ENCODE data around the gene ZNF787. TPM values are rescaled to one million over a fixed set of nuclear protein-coding genes. Genes with fewer than 3 reads are reported as not detected.

Gene ZNF787
- total and polyA plus RNA-seq, 10 of the 15 experiments (the other 5 are each of a cell fraction or from before 2014, with no cell fraction given), result 0.23 to 39.9 (median 4.1) TPM

GRCh38 chr19:56141417-56141993 lies 20.4 kb upstream of the ZNF787 start:
- Histone ChIP-seq H3K36me3 (ENCODE audit: control insufficient read depth in 2 of 2, insufficient read depth in 2 of 2, low read length in 1 of 2) (peaks cover 0 to 5% of the 10 kb centered on the region in 2 experiments; a peak in 2 of 4 replicates), H3K9ac (ENCODE audit: control insufficient read depth, insufficient read depth, low read length) (peak overlapping the region; percentile 62), H3K4me1 (ENCODE audit: control insufficient read depth, insufficient read depth, low read length) (peaks cover 15% of the 10 kb centered on the region), H3K4me3 (peak overlapping the region; percentile 71), H4K20me1 (ENCODE audit: control insufficient read depth, insufficient read depth) (no peaks in the 10 kb centered on the region), H2AFZ (ENCODE audit: control insufficient read depth, low read depth, low read length) (no peak overlapping the region; the same call in none of the 2 replicates), H3K27ac (ENCODE audit: control insufficient read depth, insufficient read depth) (peak overlapping the region; percentile 55; the same call in 1 of the 2 replicates), H3K9me3 (replicated peaks; ENCODE audit: control insufficient read depth, insufficient read depth, low read length) (no peaks in the 10 kb centered on the region), H3K27me3 (replicated peaks in 1 of 2; ENCODE audit: control insufficient read depth in 2 of 2, insufficient read depth in 2 of 2, low read length in 1 of 2) (no peaks in the 10 kb centered on the region), H3K4me2 (ENCODE audit: control insufficient read depth, insufficient read depth) (peak overlapping the region; percentile 89), H3K79me2 (ENCODE audit: control insufficient read depth, insufficient read depth, low read length) (peaks cover 20% of the 10 kb centered on the region)
- intact Hi-C loops (cut with micrococcal nuclease; ENCODE audit: unreplicated experiment) (loop anchor here (1.0 kb wide), 1 partner anchor 173 kb away; the partner anchor contains the start of gene ZSCAN5A), in situ Hi-C loops (cut with MboI) (loop anchor here (25.0 kb wide), 1 partner anchor 1671 kb away; the partner anchor contains the start of gene ZNF552)
- FAIRE-seq (no peak), DNase-seq (ENCODE audit: low read depth, low spot score) (no peak), ATAC-seq (no peak)
- 10% methylated on average over 13 of the region's 26 CpGs for WGBS (ENCODE audit: insufficient coverage, insufficient replicate concordance, low lambda C conversion rate, missing lambda C conversion rate)
- no TSS peak for BruUV-seq (replicated peaks)
- ChIA-PET CTCF (interaction anchor here (0.7 to 1.5 kb wide), 3 partner anchors 36 to 1637 kb away, joined by 3 to 5 read pairs (median 3); no protein-coding TSS in a partner anchor), RAD21 (ENCODE audit: unreplicated experiment) (interaction anchor here (1.5 to 2.2 kb wide), 2 partner anchors 61 to 75 kb away, joined by 6 to 7 read pairs; no protein-coding TSS in a partner anchor), SMC1A (ENCODE audit: uncharacterized antibody, unreplicated experiment) (interaction anchor here (1.1 kb wide), 1 partner anchor 56 kb away, joined by 3 read pairs; no protein-coding TSS in a partner anchor), POLR2A (interaction anchor here (1.0 to 5.6 kb wide), 2 partner anchors 20 to 30 kb away, joined by 5 to 29 read pairs; partner anchors contain the start of gene ZNF787)
- 0 out of 2 replicates have a peak, but pooled peaks have one; percentile 26 for TF ChIP-seq TCF12 (IDR thresholded peaks at IDR 0.05; ENCODE audit: low read depth, low read length)
- no peak for TF ChIP-seq NFIC (IDR thresholded peaks at IDR 0.05; ENCODE audit: low read depth, low read length)

GRCh38 chr19:56140583-56141416 lies 19.7 kb upstream of the ZNF787 start, which contains the start of gene ZNF444:
ZNF444 (plus strand) TSS chr19:56141287; CDS start chr19:56146912, 5,625 bp downstream.
- H3K9ac ChIP-seq (ENCODE audit: control insufficient read depth, insufficient read depth, low read length), result peak within 1 kb of the TSS; percentile 82
- 1% methylated on average over 50 of the region's 56 CpGs for WGBS (ENCODE audit: insufficient coverage, insufficient replicate concordance, low lambda C conversion rate, missing lambda C conversion rate)
- ChIA-PET RAD21 (ENCODE audit: unreplicated experiment) (interaction anchor here (1.2 to 2.2 kb wide), 3 partner anchors 60 to 74 kb away, joined by 3 to 7 read pairs (median 6); no protein-coding TSS in a partner anchor), SMC1A (ENCODE audit: uncharacterized antibody, unreplicated experiment) (no interaction called here), CTCF (interaction anchor here (1.0 to 1.5 kb wide), 2 partner anchors 92 to 208 kb away, joined by 3 read pairs; no protein-coding TSS in a partner anchor), POLR2A (interaction anchor here (1.0 to 5.6 kb wide), 2 partner anchors 19 to 30 kb away, joined by 5 to 29 read pairs; partner anchors contain the start of gene ZNF787)
- peaks cover 20% of the 10 kb centered on the region for H3K79me2 ChIP-seq (ENCODE audit: control insufficient read depth, insufficient read depth, low read length)
- FAIRE-seq (peak; percentile 98), DNase-seq (ENCODE audit: low read depth, low spot score) (peak; percentile 97), ATAC-seq (peak; percentile 96)
- peak within 1 kb of the TSS; percentile 82 for H3K27ac ChIP-seq (ENCODE audit: control insufficient read depth, insufficient read depth)
- H3K9me3 ChIP-seq (replicated peaks; ENCODE audit: control insufficient read depth, insufficient read depth, low read length), result no peaks in the 10 kb centered on the region
- peak within 1 kb of the TSS; percentile 91 for H2AFZ ChIP-seq (ENCODE audit: control insufficient read depth, low read depth, low read length)
- H3K4me2 ChIP-seq (ENCODE audit: control insufficient read depth, insufficient read depth), result peak within 1 kb of the TSS; percentile 93
- H4K20me1 ChIP-seq (ENCODE audit: control insufficient read depth, insufficient read depth), result no peaks in the 10 kb centered on the region
- H3K4me3 ChIP-seq, result peak within 1 kb of the TSS; percentile 75
- no TSS peak for BruUV-seq (replicated peaks)
- intact Hi-C loops (cut with micrococcal nuclease; ENCODE audit: unreplicated experiment), result loop anchor here (1.0 kb wide), 1 partner anchor 174 kb away; the partner anchor contains the start of gene ZSCAN5A
- H3K27me3 ChIP-seq (replicated peaks in 1 of 2; ENCODE audit: control insufficient read depth in 2 of 2, insufficient read depth in 2 of 2, low read length in 1 of 2), result no peaks in the 10 kb centered on the region
- peaks cover 0 to 5% of the 10 kb centered on the region in 2 experiments; a peak in 2 of 4 replicates for H3K36me3 ChIP-seq (ENCODE audit: control insufficient read depth in 2 of 2, insufficient read depth in 2 of 2, low read length in 1 of 2)
- in situ Hi-C loops (cut with MboI), result loop anchor here (25.0 kb wide), 1 partner anchor 1672 kb away; the partner anchor contains the start of gene ZNF552
- H3K4me1 ChIP-seq (ENCODE audit: control insufficient read depth, insufficient read depth, low read length), result peaks cover 15% of the 10 kb centered on the region
- TF ChIP-seq NR2C1 (IDR thresholded peaks at IDR 0.05) (peak; percentile 72), SPI1 (IDR thresholded peaks at IDR 0.05; ENCODE audit: borderline replicate concordance, insufficient read depth, low read depth, low read length) (no peak), ZBED1 (IDR thresholded peaks at IDR 0.05; ENCODE audit: borderline replicate concordance) (no peak), BHLHE40 (IDR thresholded peaks at IDR 0.05; ENCODE audit: borderline replicate concordance in 1 of 2, low read depth in 2 of 2, low read length in 1 of 2) (no peak; a peak in 1 of 4 replicates), SREBF2 (IDR thresholded peaks at IDR 0.05; ENCODE audit: low read length) (no peak), MEF2B (IDR thresholded peaks at IDR 0.05; ENCODE audit: partially characterized antibody, poor library complexity, severe bottlenecking) (no peak), ASH2L (IDR thresholded peaks at IDR 0.05; ENCODE audit: borderline replicate concordance, low read depth) (no peak)
- TF ChIP-seq, protein P1, sequence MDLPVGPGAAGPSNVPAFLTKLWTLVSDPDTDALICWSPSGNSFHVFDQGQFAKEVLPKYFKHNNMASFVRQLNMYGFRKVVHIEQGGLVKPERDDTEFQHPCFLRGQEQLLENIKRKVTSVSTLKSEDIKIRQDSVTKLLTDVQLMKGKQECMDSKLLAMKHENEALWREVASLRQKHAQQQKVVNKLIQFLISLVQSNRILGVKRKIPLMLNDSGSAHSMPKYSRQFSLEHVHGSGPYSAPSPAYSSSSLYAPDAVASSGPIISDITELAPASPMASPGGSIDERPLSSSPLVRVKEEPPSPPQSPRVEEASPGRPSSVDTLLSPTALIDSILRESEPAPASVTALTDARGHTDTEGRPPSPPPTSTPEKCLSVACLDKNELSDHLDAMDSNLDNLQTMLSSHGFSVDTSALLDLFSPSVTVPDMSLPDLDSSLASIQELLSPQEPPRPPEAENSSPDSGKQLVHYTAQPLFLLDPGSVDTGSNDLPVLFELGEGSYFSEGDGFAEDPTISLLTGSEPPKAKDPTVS (IDR thresholded peaks at IDR 0.05; ENCODE audit: low read depth, low read length), result peak; percentile 59; the same call in 1 of the 2 replicates

Data from GM12878 (cell line).